Measurements from ENCODE around the gene TMEM59L. TPM values are rescaled to one million over a fixed set of nuclear protein-coding genes. Genes with fewer than 3 reads are reported as not detected.
A peak's percentile ranks its signal among the peaks of the same experiment; 100 is the strongest.

Gene TMEM59L
- polyA plus RNA-seq, 1 experiment: 1.6 TPM

DNA sequence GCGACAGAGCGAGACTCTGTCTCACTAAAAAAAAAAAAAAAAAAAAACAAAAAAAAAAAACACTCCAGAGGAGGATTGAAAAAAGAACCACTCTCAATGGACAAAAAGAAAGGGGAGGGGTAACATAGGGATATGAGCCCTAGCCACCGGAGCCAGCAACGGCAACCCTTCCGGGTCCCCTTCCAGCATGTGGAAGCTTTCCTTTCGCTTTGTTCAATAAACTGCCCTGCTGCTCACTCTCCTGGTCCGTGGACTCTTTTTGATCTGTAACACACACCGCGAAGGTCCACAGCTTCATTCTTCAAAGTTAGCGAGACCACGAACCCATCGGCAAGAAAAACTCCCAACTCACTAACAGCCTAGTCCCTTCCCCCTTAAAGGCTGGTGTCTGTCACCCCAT lies 25.1 kb upstream of the TMEM59L start:
- CTCF ChIA-PET: interaction anchor here (0.5 to 5.3 kb wide), 18 partner anchors 7 to 1473 kb away, joined by 3 to 37 read pairs (median 7); partner anchors contain the start of genes UBA52 and UPF1
- no peak for DNase-seq (ENCODE audit: low read depth)
- TF ChIP-seq, protein P1, sequence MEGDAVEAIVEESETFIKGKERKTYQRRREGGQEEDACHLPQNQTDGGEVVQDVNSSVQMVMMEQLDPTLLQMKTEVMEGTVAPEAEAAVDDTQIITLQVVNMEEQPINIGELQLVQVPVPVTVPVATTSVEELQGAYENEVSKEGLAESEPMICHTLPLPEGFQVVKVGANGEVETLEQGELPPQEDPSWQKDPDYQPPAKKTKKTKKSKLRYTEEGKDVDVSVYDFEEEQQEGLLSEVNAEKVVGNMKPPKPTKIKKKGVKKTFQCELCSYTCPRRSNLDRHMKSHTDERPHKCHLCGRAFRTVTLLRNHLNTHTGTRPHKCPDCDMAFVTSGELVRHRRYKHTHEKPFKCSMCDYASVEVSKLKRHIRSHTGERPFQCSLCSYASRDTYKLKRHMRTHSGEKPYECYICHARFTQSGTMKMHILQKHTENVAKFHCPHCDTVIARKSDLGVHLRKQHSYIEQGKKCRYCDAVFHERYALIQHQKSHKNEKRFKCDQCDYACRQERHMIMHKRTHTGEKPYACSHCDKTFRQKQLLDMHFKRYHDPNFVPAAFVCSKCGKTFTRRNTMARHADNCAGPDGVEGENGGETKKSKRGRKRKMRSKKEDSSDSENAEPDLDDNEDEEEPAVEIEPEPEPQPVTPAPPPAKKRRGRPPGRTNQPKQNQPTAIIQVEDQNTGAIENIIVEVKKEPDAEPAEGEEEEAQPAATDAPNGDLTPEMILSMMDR (IDR thresholded peaks at IDR 0.05; ENCODE audit: insufficient read depth, low read depth, low read length): no peak
- POLR2A ChIA-PET: no interaction called here
- Histone ChIP-seq H3K4me3 (ENCODE audit: low read depth, low read length) (no peak overlapping the region), H3K27me3 (ENCODE audit: control insufficient read depth, insufficient read depth, low read length) (no peaks in the 10 kb centered on the region; the same call in 1 of the 2 replicates), H3K36me3 (ENCODE audit: control insufficient read depth, insufficient read depth, low read length) (peaks cover 4% of the 10 kb centered on the region)

DNA sequence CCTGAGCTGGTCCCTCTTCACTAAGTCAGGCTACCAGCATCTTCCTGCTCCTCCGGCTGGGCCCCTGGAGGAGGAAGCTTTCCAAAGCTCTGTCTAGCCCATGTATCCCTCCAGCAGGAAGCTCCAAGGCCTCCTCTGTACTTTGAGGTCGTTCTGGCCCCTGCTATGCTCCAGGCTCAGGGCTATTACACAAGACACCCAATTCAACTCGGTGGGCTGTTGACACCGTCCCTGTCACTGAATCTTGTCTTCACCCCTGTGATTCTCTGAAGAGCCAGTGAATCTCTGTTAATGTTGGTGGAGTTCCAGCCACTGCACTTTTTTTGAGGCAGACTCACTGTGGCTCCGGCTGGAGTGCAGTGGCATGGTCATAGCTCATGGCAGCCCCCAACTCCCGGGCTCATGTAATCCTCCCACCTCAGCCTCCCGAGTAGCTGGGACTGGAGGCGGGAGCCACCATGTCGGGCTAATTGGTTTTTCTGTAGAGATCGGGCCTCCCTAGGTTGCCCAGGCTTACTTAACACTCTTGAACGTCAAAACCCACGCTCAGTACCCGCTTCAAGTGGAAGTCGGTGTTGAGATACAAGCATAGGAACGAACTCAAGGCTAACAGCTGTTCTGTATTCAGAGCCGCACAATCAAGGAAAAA lies 24.6 kb upstream of the TMEM59L start:
- TF ChIP-seq, protein P1 (IDR thresholded peaks at IDR 0.05; ENCODE audit: insufficient read depth, low read depth, low read length): no peak
- no peak for DNase-seq (ENCODE audit: low read depth)
- POLR2A ChIA-PET: interaction anchor here (0.5 kb wide), 1 partner anchor 106 kb away, joined by 3 read pairs; no protein-coding TSS in a partner anchor
- Histone ChIP-seq H3K27me3 (ENCODE audit: control insufficient read depth, insufficient read depth, low read length) (no peaks in the 10 kb centered on the region), H3K36me3 (ENCODE audit: control insufficient read depth, insufficient read depth, low read length) (peaks cover 4% of the 10 kb centered on the region), H3K4me3 (ENCODE audit: low read depth, low read length) (peak overlapping the region; percentile 76)
- CTCF ChIA-PET: interaction anchor here (0.5 to 5.3 kb wide), 25 partner anchors 8 to 1473 kb away, joined by 3 to 37 read pairs (median 5); partner anchors contain the start of genes UBA52 and UPF1

DNA sequence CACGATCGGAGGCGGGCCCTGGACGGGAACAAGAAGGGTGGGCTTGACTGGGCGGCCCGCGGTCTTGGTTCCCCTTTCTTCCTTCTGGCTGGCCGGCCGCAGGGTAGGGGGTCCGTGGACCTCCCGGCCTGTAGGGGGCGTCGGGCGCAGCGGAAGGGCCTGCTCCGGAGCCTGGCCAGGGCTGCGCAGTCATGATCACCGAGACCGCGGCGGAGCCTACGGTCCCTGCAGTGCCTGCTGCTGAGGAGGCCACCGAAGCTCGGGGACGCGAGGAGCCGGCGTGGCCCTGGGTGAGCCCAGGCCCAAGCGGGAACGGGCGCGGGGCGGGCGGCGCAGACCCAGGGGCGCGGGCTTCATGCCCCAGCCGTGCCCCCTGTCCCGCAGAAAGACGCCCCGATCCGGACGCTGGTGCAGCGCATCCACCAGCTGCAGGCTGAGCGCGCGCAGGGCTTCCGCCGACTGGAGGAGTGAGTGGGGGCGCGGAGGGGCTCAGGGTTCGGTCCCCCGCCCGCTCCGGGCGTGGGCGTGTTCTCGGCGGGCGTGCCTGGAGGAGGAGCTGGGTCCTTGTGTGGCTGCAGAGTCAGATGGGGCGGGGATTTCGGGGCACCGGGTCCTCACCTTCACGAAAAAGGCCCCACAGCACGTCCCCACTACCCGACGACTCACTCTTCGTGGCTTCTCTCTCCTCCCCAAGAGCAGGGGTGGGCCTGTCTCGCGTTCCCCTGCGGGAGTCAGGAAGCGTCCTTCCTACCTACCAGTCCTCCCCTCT lies 23.9 kb upstream of the TMEM59L start, which contains the start of gene REX1BD:
TSS of gene REX1BD (plus strand) at position 188 of the 769 bp plus-strand sequence. CDS start at position 192, 4 bp downstream.
- DNase-seq (ENCODE audit: low read depth): no peak
- CTCF ChIA-PET: interaction anchor here (0.6 to 5.3 kb wide), 44 partner anchors 8 to 391 kb away, joined by 3 to 37 read pairs (median 4); partner anchors contain the start of genes ELL, KXD1, UBA52 and UPF1
- POLR2A ChIA-PET: no interaction called here

DNA sequence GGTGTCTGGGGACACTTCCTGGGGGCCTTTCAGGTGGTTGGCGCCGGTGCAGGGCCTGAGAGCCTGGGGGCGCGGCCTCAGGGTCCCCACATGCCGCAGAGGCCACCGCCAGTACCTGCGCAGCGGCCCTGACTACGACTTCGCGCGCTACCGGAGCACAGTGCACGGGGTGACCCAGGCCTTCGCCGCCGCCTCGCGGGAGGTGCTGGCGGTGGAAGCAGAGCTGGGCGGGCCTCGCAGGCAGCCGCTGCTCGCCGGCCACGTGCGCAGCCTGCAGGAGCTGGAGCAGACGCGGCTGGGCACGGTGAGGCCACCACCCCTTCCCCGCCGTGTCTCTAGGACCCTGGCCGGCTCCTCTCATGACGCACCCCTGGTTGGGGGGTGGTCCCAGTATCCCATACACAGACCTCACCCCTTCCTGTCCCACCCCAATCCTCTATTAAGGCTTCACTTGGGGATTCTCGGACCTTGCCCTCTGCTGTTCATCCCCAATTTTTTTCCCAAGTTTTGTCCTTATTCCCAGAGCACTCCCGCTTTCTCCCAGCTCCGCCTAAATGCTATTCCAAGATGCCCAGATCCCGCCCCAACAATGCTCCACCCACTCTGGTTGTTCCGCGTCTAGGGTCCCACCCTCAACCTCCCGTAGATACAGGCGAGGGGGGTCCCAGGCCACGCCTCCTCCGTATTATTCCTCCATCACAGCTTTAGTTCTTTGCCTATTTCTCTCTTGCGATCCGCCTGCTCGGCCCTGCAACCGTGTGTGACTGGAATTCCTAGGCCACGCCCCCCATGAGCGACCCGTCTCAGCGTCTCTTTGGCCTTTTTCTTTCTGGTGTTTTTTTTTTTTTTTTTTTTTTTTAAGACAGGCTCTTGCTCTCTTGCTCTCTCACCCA lies 23.0 kb upstream of the TMEM59L start:
- TF ChIP-seq, protein P1 (IDR thresholded peaks at IDR 0.05; ENCODE audit: insufficient read depth, low read depth, low read length): peak; percentile 22; the same call in 1 of the 2 replicates
- peak overlapping the region; percentile 76 for H3K4me3 ChIP-seq (ENCODE audit: low read depth, low read length)
- POLR2A ChIA-PET: interaction anchor here (0.6 kb wide), 1 partner anchor 329 kb away, joined by 3 read pairs; the partner anchor contains the start of gene COPE
- peaks cover 4% of the 10 kb centered on the region for H3K36me3 ChIP-seq (ENCODE audit: control insufficient read depth, insufficient read depth, low read length)
- no peak for DNase-seq (ENCODE audit: low read depth)
- no peaks in the 10 kb centered on the region for H3K27me3 ChIP-seq (ENCODE audit: control insufficient read depth, insufficient read depth, low read length)
- CTCF ChIA-PET: interaction anchor here (0.5 to 5.3 kb wide), 37 partner anchors 9 to 284 kb away, joined by 3 to 37 read pairs (median 4); partner anchors contain the start of genes ELL, KXD1, UBA52 and UPF1

More for the DNA sequence above, 23.9 kb upstream of the TMEM59L start, which contains the start of gene REX1BD:
- H3K4me3 ChIP-seq (ENCODE audit: low read depth, low read length): peak within 1 kb of the TSS; percentile 76
- TF ChIP-seq, protein P1 (IDR thresholded peaks at IDR 0.05; ENCODE audit: insufficient read depth, low read depth, low read length): peak; percentile 89
- no peaks in the 10 kb centered on the region for H3K27me3 ChIP-seq (ENCODE audit: control insufficient read depth, insufficient read depth, low read length)
- peaks cover 4% of the 10 kb centered on the region for H3K36me3 ChIP-seq (ENCODE audit: control insufficient read depth, insufficient read depth, low read length)
